GM18498 (cell line): ENCODE measurements around the gene CFAP77.

Source experiments
- ATAC-seq: cut with Tn5 transposase; IDR thresholded peaks from one replicate; pipeline ENCODE4 v1.9.1; 2021; ENCODE audit warnings: mild to moderate bottlenecking, moderate library complexity; ENCODE audit not compliant: unreplicated experiment

The CFAP77 gene

DNA sequence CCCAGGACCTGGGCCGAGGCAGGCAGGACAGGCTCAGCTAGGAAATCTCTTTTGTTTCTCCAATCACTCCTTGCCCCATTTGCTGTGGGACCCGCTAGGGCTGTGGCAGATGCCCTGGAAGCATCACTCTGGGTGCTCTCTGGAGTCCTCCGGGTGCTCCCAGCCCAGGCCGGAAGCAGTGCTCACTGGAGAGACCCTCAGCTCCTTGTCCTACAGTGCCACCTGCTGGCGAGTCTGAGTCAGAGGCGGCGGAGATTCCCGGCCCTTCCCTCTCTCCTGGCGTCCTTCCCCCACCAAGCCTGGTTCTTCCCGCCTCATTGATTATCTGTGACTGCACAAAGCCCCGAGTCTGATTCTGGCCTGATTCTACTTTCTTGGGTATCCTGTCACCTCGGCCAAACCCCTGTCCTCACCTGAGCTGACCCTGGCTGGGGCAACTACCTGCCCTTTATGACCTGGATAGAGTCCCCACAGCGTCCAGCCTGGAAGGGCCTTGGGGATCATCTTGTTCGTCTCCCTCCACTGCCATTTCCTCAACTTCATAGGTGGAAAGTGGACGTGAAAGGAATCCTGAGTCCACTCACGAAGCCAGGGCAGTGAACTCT is 165.1 kb downstream of the CFAP77 start:
- no peak for ATAC-seq

GRCh38 chr9:132575811-132576210 is 165.8 kb downstream of the CFAP77 start:
- no peak for ATAC-seq

DNA sequence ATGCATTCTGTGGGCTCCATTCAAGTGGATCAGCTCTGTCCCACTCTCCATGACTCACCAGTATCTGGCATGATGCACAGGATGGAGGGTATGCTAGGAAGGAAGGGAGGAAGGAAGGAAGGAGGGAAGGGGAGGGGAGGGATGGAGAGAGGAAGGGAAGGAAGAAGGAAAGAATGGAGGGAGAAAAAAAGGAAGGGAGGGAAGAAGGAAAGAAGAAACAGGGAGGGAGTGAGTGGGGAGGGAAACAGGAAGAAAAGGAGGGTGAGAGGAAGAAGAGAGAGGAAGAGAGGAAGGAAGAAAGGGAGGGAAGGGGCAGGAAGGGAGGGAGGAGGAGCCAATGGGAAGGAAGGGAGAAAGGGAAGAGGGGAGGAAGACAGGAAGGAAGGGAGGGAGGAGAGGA is 167.1 kb downstream of the CFAP77 start:
- ATAC-seq = no peak

- no peak for ATAC-seq
Measured at GRCh38 chr9:132578367-132578932, 168.4 kb downstream of the CFAP77 start.

DNA sequence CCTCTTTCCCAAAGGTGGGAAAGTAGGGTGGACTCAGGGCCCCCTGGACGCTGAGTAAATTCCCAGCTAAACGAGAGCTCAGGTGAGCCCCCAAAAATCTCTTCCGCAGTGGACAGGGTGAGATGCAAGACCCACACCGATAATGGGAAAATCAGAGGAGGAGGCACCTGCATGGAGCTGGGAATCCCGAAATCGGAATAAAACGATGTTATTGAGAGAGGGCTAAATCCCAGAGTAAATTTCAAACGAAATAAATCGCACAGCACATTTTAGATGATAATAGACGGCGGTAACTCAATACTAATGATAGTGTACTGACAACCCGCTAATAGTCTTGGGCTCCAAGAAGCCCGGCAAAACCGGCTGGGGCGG is 169.4 kb downstream of the CFAP77 start:
- no peak for ATAC-seq

DNA sequence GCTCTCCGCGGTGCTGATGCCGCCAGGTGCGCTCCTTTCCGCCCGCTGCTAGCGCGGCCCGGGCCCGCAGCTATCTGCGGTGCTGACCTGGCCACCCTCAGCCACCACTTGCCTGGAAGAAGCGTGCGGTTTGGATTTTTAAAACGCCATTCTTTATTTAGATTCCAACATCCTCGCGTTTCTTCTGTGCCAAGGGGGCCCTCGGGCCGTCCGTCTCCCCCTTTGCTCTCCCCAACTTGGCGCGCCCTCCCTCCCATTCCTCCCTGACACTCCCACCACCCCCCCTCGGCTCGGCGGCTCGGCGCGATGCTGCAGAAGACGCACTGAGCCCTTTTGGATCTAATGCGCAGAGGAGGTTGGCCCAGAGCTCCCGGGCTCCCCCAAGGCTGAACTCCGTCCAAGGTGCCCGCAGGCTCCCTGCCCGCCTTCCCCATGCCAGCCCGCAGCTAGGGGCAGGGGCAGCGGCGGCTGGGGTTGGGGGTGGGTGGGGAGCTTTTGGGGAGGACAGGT is 172.3 kb downstream of the CFAP77 start, which contains the start of gene BARHL1:
Gene BARHL1 (plus strand): TSS at position 331 of the 510 bp plus-strand sequence. CDS start 192 bp downstream, outside the sequence.
- ATAC-seq = no peak

GRCh38 chr9:132582786-132583583 is 173.0 kb downstream of the CFAP77 start:
- ATAC-seq = no peak

DNA sequence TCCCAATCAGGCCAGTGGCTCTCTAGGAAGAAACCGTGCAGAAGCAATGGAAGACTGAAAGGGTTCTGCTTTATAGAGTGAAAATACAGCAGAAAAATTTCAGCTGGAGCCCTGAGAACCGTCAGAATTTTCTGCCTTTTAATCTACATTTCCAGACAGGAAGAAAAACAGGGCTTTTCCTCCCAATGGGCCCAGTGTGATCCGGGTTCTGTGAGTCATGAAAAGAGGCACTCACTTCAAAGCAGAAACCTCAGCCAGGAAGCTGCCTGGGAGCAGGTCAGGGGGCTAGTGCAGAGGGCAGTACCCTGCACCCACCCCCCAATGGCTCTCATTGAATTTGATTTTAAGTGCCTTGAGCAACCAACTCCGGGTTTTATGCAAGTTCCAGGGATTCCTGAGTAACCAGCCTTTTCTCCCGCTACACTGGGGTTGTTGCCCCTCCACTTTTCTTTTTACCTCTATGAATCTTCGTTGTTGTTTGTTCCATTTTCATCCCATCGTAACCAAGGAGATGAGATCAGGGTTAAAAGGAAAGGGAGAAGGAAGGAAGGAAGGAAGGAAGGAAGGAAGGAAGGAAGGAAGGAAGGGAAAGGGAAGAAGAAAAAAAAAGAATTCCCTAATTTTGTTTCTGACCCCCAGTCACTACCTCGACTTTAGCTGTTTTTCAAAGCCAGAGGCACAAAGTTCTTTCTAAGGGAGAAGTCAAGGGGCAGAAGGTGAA is 173.7 kb downstream of the CFAP77 start:
- ATAC-seq = no peak

- no peak for ATAC-seq
Measured at GRCh38 chr9:132584601-132585560, 174.9 kb downstream of the CFAP77 start.

GRCh38 chr9:132585954-132586829 is 176.2 kb downstream of the CFAP77 start:
- no peak for ATAC-seq

DNA sequence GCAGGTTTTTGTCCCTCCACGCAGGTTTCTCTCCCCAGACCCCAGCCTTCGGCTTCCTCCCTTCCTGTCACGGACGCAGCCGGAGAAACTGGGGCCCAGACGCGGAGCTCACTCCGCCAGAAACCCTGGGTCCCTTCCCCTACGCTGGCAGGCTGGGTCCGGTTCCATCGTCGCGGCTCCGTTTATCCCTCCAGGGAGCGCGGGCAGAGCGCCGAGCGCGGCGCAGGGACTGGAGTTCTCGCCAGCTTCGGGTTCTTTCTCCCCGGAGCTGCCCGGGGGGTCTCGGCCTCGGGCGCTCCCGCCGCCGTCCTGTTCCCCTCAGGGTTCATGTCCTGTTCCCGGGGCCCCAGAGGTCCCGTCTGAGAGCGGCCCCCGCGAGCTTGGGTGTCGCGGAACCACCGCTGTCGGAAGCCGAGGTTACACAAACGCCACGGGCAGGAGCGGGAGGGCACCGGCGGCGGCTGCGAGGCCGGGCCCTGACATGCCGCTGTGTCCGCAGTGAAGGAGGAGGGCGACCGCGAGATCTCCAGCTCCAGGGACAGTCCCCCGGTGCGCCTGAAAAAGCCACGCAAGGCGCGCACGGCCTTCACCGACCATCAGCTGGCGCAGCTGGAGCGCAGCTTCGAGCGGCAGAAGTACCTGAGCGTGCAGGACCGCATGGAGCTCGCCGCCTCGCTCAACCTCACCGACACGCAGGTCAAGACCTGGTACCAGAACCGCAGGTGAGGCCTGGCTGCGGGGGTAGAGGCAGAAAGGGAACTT is 177.0 kb downstream of the CFAP77 start:
- no peak for ATAC-seq

- no peak for ATAC-seq
Measured at GRCh38 chr9:132587592-132587955, 177.6 kb downstream of the CFAP77 start.

- ATAC-seq = no peak
Measured at GRCh38 chr9:132588098-132588497, 178.1 kb downstream of the CFAP77 start.

DNA sequence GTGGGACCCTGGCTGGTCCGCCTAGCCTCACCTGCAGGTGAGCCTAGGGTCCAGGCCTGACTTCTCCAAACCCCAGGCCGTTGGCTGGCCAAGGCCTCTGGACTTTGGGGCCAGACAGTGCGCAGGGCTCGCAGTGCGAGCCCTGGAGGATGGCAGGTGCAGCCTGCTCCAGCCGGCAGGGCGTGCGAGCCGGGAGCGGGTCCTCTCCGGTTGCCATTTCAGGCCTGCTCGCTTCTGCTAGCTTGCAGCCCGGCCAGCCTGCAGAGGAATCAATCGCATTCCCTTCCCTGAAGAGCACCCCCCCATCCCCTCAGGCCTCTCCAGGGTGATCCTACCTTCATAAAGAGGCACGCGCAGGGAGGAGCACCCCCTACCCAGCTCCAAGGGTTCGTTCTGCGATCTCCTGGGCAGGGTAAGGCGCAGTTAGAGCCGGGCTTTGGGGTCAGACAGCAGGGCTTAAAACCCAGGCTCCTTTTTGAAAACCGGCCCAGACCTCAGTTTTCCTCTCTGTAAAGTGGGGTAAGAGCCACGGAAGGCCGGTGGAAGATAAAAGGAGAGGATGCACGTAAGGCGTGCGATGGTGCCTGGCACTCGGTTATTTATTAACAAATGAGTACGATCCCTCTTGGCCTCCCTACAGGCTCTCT is 178.6 kb downstream of the CFAP77 start:
- ATAC-seq = no peak

- ATAC-seq = no peak
Measured at GRCh38 chr9:132589148-132590036, 179.4 kb downstream of the CFAP77 start.

DNA sequence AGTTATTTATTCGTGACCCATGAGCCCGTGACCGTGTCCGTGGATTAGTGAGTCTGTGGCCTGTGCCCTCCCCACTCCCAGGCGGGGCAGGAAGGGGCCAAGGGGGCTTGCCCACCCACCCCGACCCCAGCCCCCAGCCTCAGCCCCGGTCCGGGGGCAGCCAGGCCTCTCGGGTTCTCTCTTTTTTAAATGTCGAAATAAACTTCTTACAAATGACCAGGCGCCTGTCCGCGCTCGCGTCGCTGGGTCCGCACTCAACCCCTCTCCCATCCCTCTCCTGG is 180.0 kb downstream of the CFAP77 start:
- no peak for ATAC-seq
